CD4-positive, alpha-beta T cell (primary cell): ENCODE results near the gene SPATS2L. TPM values are rescaled to one million over a fixed set of nuclear protein-coding genes. Genes with fewer than 3 reads are reported as not detected.

Experiments used
- ATAC-seq: fragments of 200-7000 bp; cut with Tn5 transposase; one replicate; pipeline ENCODE4 v1.10.0; 2022; ENCODE audit warnings: mild to moderate bottlenecking; ENCODE audit not compliant: poor library complexity
- CTCF ChIA-PET: fragments of 350-600 bp; sonication (Branson Sonifier 250); formaldehyde crosslinking; loops from one replicate; lab custom pipeline; 2021; ENCODE audit warnings: antibody characterized with exemption, inconsistent platforms; lab: Charles Lee
- POLR2A ChIA-PET: fragments of 350-600 bp; sonication (Branson Sonifier 250); formaldehyde crosslinking; loops from one replicate; lab custom pipeline; 2021; ENCODE audit warnings: antibody characterized with exemption, inconsistent platforms; lab: Charles Lee
- DNase-seq, 14 experiments: peaks; one replicate each; pipeline ENCODE4 v3.0.0-alpha.2; 2013 to 2020; ENCODE audit warnings: mixed read lengths in 2 of 14
- H3K27ac ChIP-seq, 2 donors: one replicate each; pipeline versions ENCODE4 v1.5.1 to v1.7.0; 2013; ENCODE audit warnings: low read length in 2 of 2, low read depth in 1 of 2, mild to moderate bottlenecking in 1 of 2
- H3K27me3 ChIP-seq, 2 experiments: 1 replicate in 1 of 2; 2 replicates in 1 of 2; pipeline versions ENCODE4 v1.6.1 to v1.7.0; 2013; ENCODE audit warnings: low read length in 2 of 2, control low read depth in 1 of 2, mild to moderate bottlenecking in 1 of 2, moderate library complexity in 1 of 2; ENCODE audit not compliant: insufficient read depth in 2 of 2, control insufficient read depth in 1 of 2
- H3K36me3 ChIP-seq: one replicate; pipeline ENCODE4 v1.6.1; 2013; ENCODE audit warnings: low read length, control low read depth; ENCODE audit not compliant: insufficient read depth
- H3K4me1 ChIP-seq: one replicate; pipeline ENCODE4 v1.6.1; 2013; ENCODE audit warnings: low read length, control low read depth; ENCODE audit not compliant: insufficient read depth
- H3K4me3 ChIP-seq: one replicate; pipeline ENCODE4 v1.5.1; 2013; ENCODE audit warnings: mild to moderate bottlenecking, low read length, moderate library complexity
- H3K9me3 ChIP-seq, 2 experiments: 1 replicate in 1 of 2; 2 replicates in 1 of 2; pipeline versions ENCODE4 v1.6.1 to v1.7.0; 2013; ENCODE audit warnings: low read length in 2 of 2, mild to moderate bottlenecking in 2 of 2, control low read depth in 1 of 2, moderate library complexity in 1 of 2; ENCODE audit not compliant: control insufficient read depth in 1 of 2, insufficient read depth in 1 of 2
- H3K27ac Mint-ChIP-seq: one replicate; pipeline ENCODE4 v1.8.0; 2020; ENCODE audit warnings: mixed read lengths
- H3K27me3 Mint-ChIP-seq: one replicate; pipeline ENCODE4 v1.8.0; 2021; ENCODE audit warnings: mixed read lengths
- H3K36me3 Mint-ChIP-seq: one replicate; pipeline ENCODE4 v1.8.0; 2021; ENCODE audit warnings: low read depth, mixed read lengths
- H3K4me1 Mint-ChIP-seq: one replicate; pipeline ENCODE4 v1.8.0; 2021; ENCODE audit warnings: low read depth, mixed read lengths
- H3K4me3 Mint-ChIP-seq: one replicate; pipeline ENCODE4 v1.8.0; 2020; ENCODE audit warnings: mild to moderate bottlenecking, mixed read lengths
- H3K9me3 Mint-ChIP-seq: one replicate; pipeline ENCODE4 v1.8.0; 2020; ENCODE audit warnings: mixed read lengths
- intact Hi-C, 2 experiments: fragments of 100-400 bp; cut with DNase I in 1 of 2; cut with micrococcal nuclease in 1 of 2; formaldehyde crosslinking; loops; one replicate each; pipeline versions ENCODE4 v1.15.1 to v1.9.0; 2023 to 2025; cut with DNase I, micrococcal nuclease
- total RNA-seq, 174 experiments: library from RNA in 2 of 174; stranded (reverse) in 2 of 174; gene quantifications; one replicate each; pipeline ENCODE4 v1.2.3 and lab custom pipeline; 2021 to 2026
- TF ChIP-seq, protein P1 (sequence below): fragments of 200-600 bp; IDR thresholded peaks from one replicate; pipeline ENCODE4 v1.8.0; 2022; ENCODE audit warnings: antibody characterized with exemption, mild to moderate bottlenecking

SPATS2L gene
- total RNA-seq, 2 experiments from 2014 or later: 4.0 to 4.4 TPM

DNA sequence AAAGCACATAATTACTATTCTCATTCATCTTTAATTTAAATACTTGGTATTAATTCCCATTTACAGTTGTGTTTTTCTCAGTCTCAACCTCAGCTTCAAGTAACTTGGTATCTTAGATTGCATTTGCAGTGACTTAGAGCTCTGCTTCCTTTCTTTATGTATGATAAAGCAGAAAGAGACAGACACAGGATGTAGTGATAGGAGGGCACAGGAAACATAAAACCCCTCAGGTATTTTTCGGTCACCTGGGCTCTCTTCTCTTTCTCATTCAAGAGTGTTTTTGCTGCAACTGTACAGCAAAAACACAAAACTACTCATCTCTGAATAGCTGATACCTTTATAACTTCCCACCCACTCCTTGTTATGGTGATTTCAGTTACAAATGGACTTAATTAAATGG is 120.3 kb downstream of the SPATS2L start:
- no peaks in the 10 kb centered on the region for H3K36me3 Mint-ChIP-seq
- H3K27ac Mint-ChIP-seq: no peak overlapping the region
- Histone ChIP-seq H3K27me3 (no peaks in the 10 kb centered on the region), H3K36me3 (no peaks in the 10 kb centered on the region), H3K27ac (no peak overlapping the region), H3K4me1 (peaks cover 2% of the 10 kb centered on the region), H3K9me3 (no peaks in the 10 kb centered on the region), H3K4me3 (no peak overlapping the region)
- H3K4me3 Mint-ChIP-seq: no peak overlapping the region
- TF ChIP-seq, protein P1, sequence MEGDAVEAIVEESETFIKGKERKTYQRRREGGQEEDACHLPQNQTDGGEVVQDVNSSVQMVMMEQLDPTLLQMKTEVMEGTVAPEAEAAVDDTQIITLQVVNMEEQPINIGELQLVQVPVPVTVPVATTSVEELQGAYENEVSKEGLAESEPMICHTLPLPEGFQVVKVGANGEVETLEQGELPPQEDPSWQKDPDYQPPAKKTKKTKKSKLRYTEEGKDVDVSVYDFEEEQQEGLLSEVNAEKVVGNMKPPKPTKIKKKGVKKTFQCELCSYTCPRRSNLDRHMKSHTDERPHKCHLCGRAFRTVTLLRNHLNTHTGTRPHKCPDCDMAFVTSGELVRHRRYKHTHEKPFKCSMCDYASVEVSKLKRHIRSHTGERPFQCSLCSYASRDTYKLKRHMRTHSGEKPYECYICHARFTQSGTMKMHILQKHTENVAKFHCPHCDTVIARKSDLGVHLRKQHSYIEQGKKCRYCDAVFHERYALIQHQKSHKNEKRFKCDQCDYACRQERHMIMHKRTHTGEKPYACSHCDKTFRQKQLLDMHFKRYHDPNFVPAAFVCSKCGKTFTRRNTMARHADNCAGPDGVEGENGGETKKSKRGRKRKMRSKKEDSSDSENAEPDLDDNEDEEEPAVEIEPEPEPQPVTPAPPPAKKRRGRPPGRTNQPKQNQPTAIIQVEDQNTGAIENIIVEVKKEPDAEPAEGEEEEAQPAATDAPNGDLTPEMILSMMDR: no peak
- intact Hi-C loops: no loop called here
- ChIA-PET POLR2A (no interaction called here), CTCF (no interaction called here)
- H3K4me1 Mint-ChIP-seq: peaks cover 6% of the 10 kb centered on the region
- DNase-seq (no peak), ATAC-seq (no peak)
- H3K27me3 Mint-ChIP-seq: no peaks in the 10 kb centered on the region
- H3K9me3 Mint-ChIP-seq: no peaks in the 10 kb centered on the region

DNA sequence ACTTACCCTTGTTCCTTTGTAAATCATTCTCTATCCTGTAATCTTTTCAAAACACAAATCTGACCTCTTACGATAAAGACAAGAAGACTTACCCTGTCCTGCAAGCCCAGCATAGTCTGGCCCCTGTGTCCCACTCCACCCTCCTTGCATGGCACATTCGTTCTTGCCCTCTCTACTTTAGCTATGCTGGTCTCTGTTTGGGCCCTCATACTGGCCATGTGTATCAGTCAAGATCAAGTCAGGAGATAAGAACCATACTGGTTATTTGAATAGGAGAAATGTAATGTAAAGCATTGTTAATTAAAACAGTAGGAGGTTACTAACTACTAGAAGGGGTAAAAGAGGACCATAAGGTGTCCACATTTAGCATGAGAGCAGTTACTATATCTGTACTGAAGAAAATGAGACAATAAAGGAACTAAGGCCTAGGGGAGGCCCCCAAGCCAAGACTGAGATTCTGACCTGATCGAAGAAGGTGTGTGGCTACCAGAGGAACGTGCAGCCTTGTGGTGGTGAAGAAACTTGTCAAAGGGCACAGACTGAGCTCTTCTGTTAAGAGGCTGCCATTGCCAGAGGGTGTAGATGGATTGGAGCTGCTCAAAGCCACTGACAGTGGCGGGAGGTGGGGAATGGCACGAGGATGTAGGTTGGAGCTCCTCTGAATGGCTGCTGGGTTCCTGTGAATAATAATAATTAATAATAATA is 122.6 kb downstream of the SPATS2L start:
- ChIA-PET POLR2A (no interaction called here), CTCF (no interaction called here)
- H3K27me3 ChIP-seq: no peaks in the 10 kb centered on the region
- no peak overlapping the region for H3K4me3 ChIP-seq
- H3K27me3 Mint-ChIP-seq: no peaks in the 10 kb centered on the region
- H3K9me3 ChIP-seq: no peaks in the 10 kb centered on the region
- H3K27ac Mint-ChIP-seq: no peak overlapping the region
- H3K4me1 Mint-ChIP-seq: peaks cover 6% of the 10 kb centered on the region
- intact Hi-C loops: no loop called here
- H3K4me1 ChIP-seq: peaks cover 2% of the 10 kb centered on the region
- TF ChIP-seq, protein P1: no peak
- no peaks in the 10 kb centered on the region for H3K9me3 Mint-ChIP-seq
- no peak overlapping the region for H3K27ac ChIP-seq
- no peak overlapping the region for H3K4me3 Mint-ChIP-seq
- ATAC-seq (no peak), DNase-seq (no peak)
- no peaks in the 10 kb centered on the region for H3K36me3 ChIP-seq
- no peaks in the 10 kb centered on the region for H3K36me3 Mint-ChIP-seq

DNA sequence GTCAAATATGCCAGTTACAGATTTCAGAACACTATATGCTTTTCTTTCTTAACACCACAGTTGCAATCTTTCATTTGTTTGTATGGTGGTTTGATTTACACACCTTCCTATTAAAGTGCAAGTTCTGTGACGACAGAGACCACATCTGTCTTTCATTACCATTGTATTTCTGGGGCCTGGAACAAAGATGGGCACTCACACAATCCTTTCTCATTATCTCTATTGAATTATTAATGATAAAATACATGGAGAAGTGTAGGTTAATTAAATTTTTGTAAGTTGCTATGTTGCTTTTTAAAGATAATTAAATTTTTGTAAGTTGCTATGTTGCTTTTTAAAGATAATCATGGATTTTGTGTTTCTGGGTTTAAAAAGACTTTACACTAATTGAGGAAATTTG is 123.5 kb downstream of the SPATS2L start:
- POLR2A ChIA-PET: no interaction called here
- Mint-ChIP-seq H3K4me1 (peaks cover 6% of the 10 kb centered on the region), H3K27ac (no peak overlapping the region), H3K27me3 (no peaks in the 10 kb centered on the region), H3K4me3 (no peak overlapping the region), H3K36me3 (no peaks in the 10 kb centered on the region), H3K9me3 (no peaks in the 10 kb centered on the region)
- H3K9me3 ChIP-seq: no peaks in the 10 kb centered on the region
- H3K27me3 ChIP-seq: no peaks in the 10 kb centered on the region
- H3K4me1 ChIP-seq: peaks cover 2% of the 10 kb centered on the region
- intact Hi-C loops: no loop called here
- DNase-seq: no peak
- TF ChIP-seq, protein P1: no peak
- ATAC-seq: no peak
- H3K4me3 ChIP-seq: no peak overlapping the region
- CTCF ChIA-PET: no interaction called here
- no peaks in the 10 kb centered on the region for H3K36me3 ChIP-seq
- H3K27ac ChIP-seq: no peak overlapping the region
